Smooth muscle cell (in vitro differentiated cells): Measurements from ENCODE around the gene USP31. TPM values are rescaled to one million over a fixed set of nuclear protein-coding genes. Genes with fewer than 3 reads are reported as not detected.

Experiments
- DNase-seq: peaks from one replicate; lab custom pipeline; 2025; ENCODE audit not compliant: unreplicated experiment; lab: John Stamatoyannopoulos, UW
- H2AFZ ChIP-seq: fragments of 200-600 bp; sonication (generic); 2 replicates; pipeline ENCODE4 v1.6.0; 2016; ENCODE audit warnings: antibody characterized with exemption, low read depth, mild to moderate bottlenecking
- H3F3A ChIP-seq: fragments of 200-600 bp; sonication (generic); 2 replicates; pipeline ENCODE4 v1.6.0; 2017; ENCODE audit warnings: antibody characterized with exemption, low read depth
- H3K27ac ChIP-seq: fragments of 200-600 bp; sonication (generic); 2 replicates; pipeline ENCODE4 v1.5.1; 2016; ENCODE audit warnings: low read depth, mild to moderate bottlenecking
- H3K27me3 ChIP-seq: fragments of 200-600 bp; sonication (generic); 2 replicates; pipeline ENCODE4 v1.6.1; 2016; ENCODE audit warnings: low read depth, mild to moderate bottlenecking
- H3K36me3 ChIP-seq: fragments of 200-600 bp; sonication (generic); 2 replicates; pipeline ENCODE4 v1.5.1; 2016; ENCODE audit warnings: low read depth
- H3K4me1 ChIP-seq: fragments of 200-600 bp; sonication (generic); 2 replicates; pipeline ENCODE4 v1.5.1; 2016; ENCODE audit warnings: low read depth
- H3K4me2 ChIP-seq: fragments of 200-600 bp; sonication (generic); 2 replicates; pipeline ENCODE4 v1.6.0; 2016; ENCODE audit warnings: mild to moderate bottlenecking
- H3K4me3 ChIP-seq: fragments of 200-600 bp; sonication (generic); 2 replicates; pipeline ENCODE4 v1.5.1; 2016; ENCODE audit warnings: mild to moderate bottlenecking
- H3K79me2 ChIP-seq: fragments of 200-600 bp; sonication (generic); 2 replicates; pipeline ENCODE4 v1.6.0; 2016; ENCODE audit warnings: low read depth, mild to moderate bottlenecking
- H3K9ac ChIP-seq: fragments of 200-600 bp; sonication (generic); 2 replicates; pipeline ENCODE4 v1.6.0; 2016; ENCODE audit warnings: low read depth
- H3K9me3 ChIP-seq: fragments of 200-600 bp; sonication (generic); replicated peaks from 2 replicates; pipeline ENCODE4 v1.5.1; 2016; ENCODE audit warnings: low read depth
- H4K20me1 ChIP-seq: fragments of 200-600 bp; sonication (generic); 2 replicates; pipeline ENCODE4 v1.6.0; 2016; ENCODE audit warnings: low read depth
- CTCF ChIP-seq: fragments of 200-600 bp; sonication (generic); IDR thresholded peaks from 2 replicates; pipeline ENCODE4 v1.5.1; 2017; ENCODE audit warnings: borderline replicate concordance, mild to moderate bottlenecking, antibody characterized with exemption; ENCODE audit not compliant: insufficient read depth, poor library complexity, severe bottlenecking
- WGBS: methylation state at CpG from one replicate; pipeline ENCODE4 v1.1.7; 2016; ENCODE audit warnings: low lambda C conversion rate; 5-methylcytosine and 5-hydroxymethylcytosine counted together
- polyA plus RNA-seq: library from polyadenylated mRNA; unstranded; fragments of >200 nt; fragmentation: Nextera tagmentation; extraction: Ambion mirVana; gene quantifications from 2 replicates; pipeline ENCODE4 v1.2.1, GENCODE V29; 2016
- total RNA-seq: library from RNA; depleted of rRNA; stranded (reverse); fragments of >200 nt; gene quantifications from 2 replicates; pipeline ENCODE4 v1.2.3, GENCODE V29; 2014

The USP31 gene
- total and polyA plus RNA-seq, 2 experiments from 2014 or later = 2.7 to 5.7 TPM

- Histone ChIP-seq H3K9ac (no peak overlapping the region), H2AFZ (no peak overlapping the region), H3F3A (no peaks in the 10 kb centered on the region), H3K79me2 (no peaks in the 10 kb centered on the region), H3K4me3 (no peak overlapping the region), H3K9me3 (no peaks in the 10 kb centered on the region), H3K27me3 (no peaks in the 10 kb centered on the region), H3K4me2 (no peak overlapping the region), H4K20me1 (no peaks in the 10 kb centered on the region), H3K4me1 (no peaks in the 10 kb centered on the region), H3K36me3 (no peaks in the 10 kb centered on the region), H3K27ac (no peak overlapping the region)
- DNase-seq = no peak
- WGBS = 85% methylated on average over 3 of the region's 3 CpGs
- no peak for TF ChIP-seq CTCF
These were observed 129.2 kb downstream of the USP31 start for GRCh38 chr16:23020084-23020483.

GRCh38 chr16:23016368-23016767 lies 132.9 kb downstream of the USP31 start:
- Histone ChIP-seq H3K79me2 (no peaks in the 10 kb centered on the region), H3K36me3 (no peaks in the 10 kb centered on the region), H3K9ac (no peak overlapping the region), H3K4me1 (no peaks in the 10 kb centered on the region), H3K27ac (no peak overlapping the region), H3K9me3 (no peaks in the 10 kb centered on the region), H4K20me1 (no peaks in the 10 kb centered on the region), H3K4me3 (no peak overlapping the region), H3K4me2 (no peak overlapping the region), H2AFZ (no peak overlapping the region), H3K27me3 (no peaks in the 10 kb centered on the region), H3F3A (no peaks in the 10 kb centered on the region)
- no peak for TF ChIP-seq CTCF
- WGBS = 71% methylated on average over 1 of the region's 1 CpG
- no peak for DNase-seq

GRCh38 chr16:23015580-23015979 lies 133.7 kb downstream of the USP31 start:
- Histone ChIP-seq H3K4me3 (no peak overlapping the region), H3K4me2 (no peak overlapping the region), H3K9me3 (no peaks in the 10 kb centered on the region), H3K79me2 (no peaks in the 10 kb centered on the region), H3K4me1 (no peaks in the 10 kb centered on the region), H3K36me3 (no peaks in the 10 kb centered on the region), H4K20me1 (no peaks in the 10 kb centered on the region), H3K27ac (no peak overlapping the region), H3K27me3 (no peaks in the 10 kb centered on the region), H2AFZ (no peak overlapping the region), H3K9ac (no peak overlapping the region), H3F3A (no peaks in the 10 kb centered on the region)
- WGBS = 81% methylated on average over 2 of the region's 2 CpGs
- DNase-seq = no peak
- TF ChIP-seq CTCF = no peak

- H3K4me1 ChIP-seq = no peaks in the 10 kb centered on the region
- H3K4me2 ChIP-seq = no peak overlapping the region
- 88% methylated on average over 2 of the region's 2 CpGs for WGBS
- H3K36me3 ChIP-seq = no peaks in the 10 kb centered on the region
- H2AFZ ChIP-seq = no peak overlapping the region
- no peak overlapping the region for H3K9ac ChIP-seq
- no peaks in the 10 kb centered on the region for H3K79me2 ChIP-seq
- no peaks in the 10 kb centered on the region for H3K9me3 ChIP-seq
- no peak overlapping the region for H3K27ac ChIP-seq
- TF ChIP-seq CTCF = no peak
- no peaks in the 10 kb centered on the region for H3K27me3 ChIP-seq
- H4K20me1 ChIP-seq = no peaks in the 10 kb centered on the region
- DNase-seq = no peak
- no peak overlapping the region for H3K4me3 ChIP-seq
- no peaks in the 10 kb centered on the region for H3F3A ChIP-seq
These were observed 134.7 kb downstream of the USP31 start for GRCh38 chr16:23014592-23014991.
